GM12878 (cell line): ENCODE results near the gene NHLRC4. TPM values are rescaled to one million over a fixed set of nuclear protein-coding genes. Genes with fewer than 3 reads are reported as not detected.

ENCODE experiments used
- ATAC-seq: fragments of 200-7000 bp; cut with Tn5 transposase; 3 replicates; pipeline ENCODE4 v1.9.1; 2020; ENCODE audit warnings: mild to moderate bottlenecking, moderate library complexity
- BruUV-seq: library from RNA; stranded (reverse); fragments of 400-500 nt; replicated peaks from 2 replicates; lab custom pipeline; 2021; lab: Mats Ljungman, UMichigan
- CTCF ChIA-PET: fragments of 300-600 bp; sonication (Branson Sonifier 250); formaldehyde crosslinking; extraction: SDS; loops from one replicate; lab custom pipeline; 2021; ENCODE audit warnings: inconsistent platforms; lab: Yijun Ruan, JAX
- POLR2A ChIA-PET: fragments of 350-600 bp; formaldehyde crosslinking; extraction: SDS; loops from one replicate; lab custom pipeline; 2021; ENCODE audit warnings: inconsistent platforms; lab: Charles Lee
- RAD21 ChIA-PET: fragments of 300-600 bp; sonication (Branson Sonifier 250); formaldehyde crosslinking; loops from one replicate; lab custom pipeline; 2023; ENCODE audit warnings: antibody characterized with exemption; ENCODE audit not compliant: unreplicated experiment; lab: Charles Lee
- SMC1A ChIA-PET: fragments of 300-600 bp; sonication (Branson Sonifier 250); formaldehyde crosslinking; loops from one replicate; lab custom pipeline; 2023; ENCODE audit not compliant: unreplicated experiment, uncharacterized antibody; lab: Charles Lee
- DNase-seq: peaks from one replicate; pipeline ENCODE4 v3.0.0-alpha.2; 2011; ENCODE audit warnings: low read depth, low spot score
- FAIRE-seq: peaks from 3 replicates; lab custom pipeline; 2011; peaks lifted over from hg19 to GRCh38; lab: Jason Lieb, UNC
- H2AFZ ChIP-seq: 2 replicates; pipeline ENCODE4 v1.6.0; 2011; ENCODE audit warnings: low read depth, low read length, control low read depth; ENCODE audit not compliant: control insufficient read depth
- H3K27ac ChIP-seq: 2 replicates; pipeline ENCODE4 v1.5.1; 2011; ENCODE audit warnings: control low read depth; ENCODE audit not compliant: control insufficient read depth, insufficient read depth
- H3K27me3 ChIP-seq, 2 experiments: replicated peaks in 1 of 2; 2 replicates each; pipeline versions ENCODE4 v1.6.0 to v1.6.1; 2011; ENCODE audit warnings: low read length in 1 of 2; ENCODE audit not compliant: control insufficient read depth in 2 of 2, insufficient read depth in 2 of 2
- H3K36me3 ChIP-seq, 2 experiments: 2 replicates each; pipeline ENCODE4 v1.5.1; 2011; ENCODE audit warnings: low read length in 1 of 2; ENCODE audit not compliant: control insufficient read depth in 2 of 2, insufficient read depth in 2 of 2
- H3K4me1 ChIP-seq: 2 replicates; pipeline ENCODE4 v1.6.1; 2011; ENCODE audit warnings: mild to moderate bottlenecking, low read length, moderate library complexity, mixed read lengths; ENCODE audit not compliant: control insufficient read depth, insufficient read depth
- H3K4me2 ChIP-seq: 2 replicates; pipeline ENCODE4 v1.6.0; 2011; ENCODE audit warnings: control low read depth; ENCODE audit not compliant: control insufficient read depth, insufficient read depth
- H3K4me3 ChIP-seq: fragments of 200-600 bp; sonication (generic); 2 replicates; pipeline ENCODE4 v1.5.1; 2016
- H3K79me2 ChIP-seq: 2 replicates; pipeline ENCODE4 v1.6.0; 2011; ENCODE audit warnings: low read length; ENCODE audit not compliant: control insufficient read depth, insufficient read depth
- H3K9ac ChIP-seq: 2 replicates; pipeline ENCODE4 v1.8.0; 2011; ENCODE audit warnings: low read length, control low read depth, mixed read lengths; ENCODE audit not compliant: control insufficient read depth, insufficient read depth
- H3K9me3 ChIP-seq: replicated peaks from 3 replicates; pipeline ENCODE4 v1.5.1; 2011; ENCODE audit warnings: mild to moderate bottlenecking, low read length; ENCODE audit not compliant: control insufficient read depth, insufficient read depth
- H4K20me1 ChIP-seq: 2 replicates; pipeline ENCODE4 v1.6.0; 2011; ENCODE audit not compliant: control insufficient read depth, insufficient read depth
- ATF7 ChIP-seq: fragments of 450-650 bp; IDR thresholded peaks from 2 replicates; pipeline ENCODE4 v1.6.1; 2016; ENCODE audit warnings: low read depth, mild to moderate bottlenecking
- HDAC6 ChIP-seq: fragments of 200-600 bp; sonication (generic); IDR thresholded peaks from one replicate; pipeline ENCODE4 v1.8.0; 2017; ENCODE audit warnings: antibody characterized with exemption; ENCODE audit not compliant: unreplicated experiment
- POLR2A ChIP-seq: IDR thresholded peaks from 2 replicates; pipeline ENCODE4 v1.6.1; 2011; ENCODE audit warnings: low read depth, mild to moderate bottlenecking, low read length
- ZNF592 ChIP-seq: fragments of 450-650 bp; IDR thresholded peaks from 2 replicates; pipeline ENCODE4 v1.6.1; 2017; ENCODE audit warnings: mild to moderate bottlenecking, moderate library complexity
- WGBS: methylation state at CpG from one replicate; pipeline ENCODE4 v1.1.6; 2016; ENCODE audit warnings: low lambda C conversion rate; ENCODE audit not compliant: insufficient replicate concordance, insufficient coverage; ENCODE audit errors: missing lambda C conversion rate; 5-methylcytosine and 5-hydroxymethylcytosine counted together
- in situ Hi-C: fragments of 300-500 bp; cut with MboI; formaldehyde crosslinking; loops from 9 replicates; pipeline ENCODE4 v1.14.3; 2018; ENCODE audit warnings: mixed read lengths
- intact Hi-C: fragments of 100-400 bp; cut with micrococcal nuclease; formaldehyde crosslinking; loops from one replicate; pipeline ENCODE4 v1.14.2; 2022; ENCODE audit not compliant: unreplicated experiment
- polyA plus RNA-seq, 11 experiments: library from polyadenylated mRNA; depleted of rRNA in 4 of 11; unstranded in 6 of 11; stranded (reverse) in 5 of 11; fragments of >200 nt; fragmentation: Nextera tagmentation in 4 of 11; fragmentation: Illumina TruSeq in 1 of 11; extraction: Ambion mirVana in 4 of 11; extraction: Trizol in 1 of 11; gene quantifications; 1 replicate in 1 of 11; 2 replicates in 10 of 11; pipeline versions ENCODE4 v1.2.1 to v1.2.3, GENCODE V29; 2011 to 2016; ENCODE audit warnings: inconsistent platforms in 2 of 11, missing spikeins in 2 of 11, low read depth in 1 of 11
- total RNA-seq, 4 experiments: library from RNA; depleted of rRNA in 3 of 4; stranded (reverse); fragments of >200 nt in 3 of 4; fragmentation: Illumina TruSeq in 1 of 4; extraction: Trizol in 1 of 4; gene quantifications; 2 replicates each; pipeline versions ENCODE4 v1.2.1 to v1.2.3, GENCODE V29; 2013 to 2021
- TF ChIP-seq, protein P1 (sequence below): fragments of 450-650 bp; IDR thresholded peaks from 2 replicates; pipeline ENCODE4 v1.6.1; 2016; ENCODE audit warnings: mild to moderate bottlenecking
- TF ChIP-seq, protein P2 (sequence below): fragments of 450-650 bp; IDR thresholded peaks from 2 replicates; pipeline ENCODE4 v1.6.1; 2017; ENCODE audit warnings: low read depth, mild to moderate bottlenecking, moderate library complexity

The NHLRC4 gene
- total and polyA plus RNA-seq, 10 of the 15 experiments (the other 5 are each of a cell fraction or from before 2014, with no cell fraction given): 0.07 to 1.1 (median 0.57) TPM; not detected in 3

GRCh38 chr16:529012-529575 lies 37.7 kb upstream of the NHLRC4 start:
- Histone ChIP-seq H3K4me2 (peak overlapping the region; percentile 93), H3K4me3 (peak overlapping the region; percentile 96), H3K27me3 (no peaks in the 10 kb centered on the region), H4K20me1 (no peaks in the 10 kb centered on the region; the same call in 1 of the 2 replicates), H3K36me3 (peaks cover 0 to 4% of the 10 kb centered on the region in 2 experiments; a peak in 3 of 4 replicates), H3K9me3 (no peaks in the 10 kb centered on the region), H3K79me2 (peaks cover 62% of the 10 kb centered on the region), H2AFZ (no peak overlapping the region), H3K9ac (peak overlapping the region; percentile 86), H3K27ac (peak overlapping the region; percentile 91), H3K4me1 (peaks cover 28% of the 10 kb centered on the region)
- SMC1A ChIA-PET: no interaction called here
- ATAC-seq (no peak), FAIRE-seq (peak; percentile 27), DNase-seq (no peak)
- intact Hi-C loops: loop anchor here (5.0 kb wide), 2 partner anchors 38 to 108 kb away; partner anchors contain the start of genes METTL26, NHLRC4 and PIGQ
- in situ Hi-C loops: no loop called here
- POLR2A ChIA-PET: interaction anchor here (1.3 kb wide), 1 partner anchor 60 kb away, joined by 3 read pairs; no protein-coding TSS in a partner anchor
- TF ChIP-seq, protein P1, sequence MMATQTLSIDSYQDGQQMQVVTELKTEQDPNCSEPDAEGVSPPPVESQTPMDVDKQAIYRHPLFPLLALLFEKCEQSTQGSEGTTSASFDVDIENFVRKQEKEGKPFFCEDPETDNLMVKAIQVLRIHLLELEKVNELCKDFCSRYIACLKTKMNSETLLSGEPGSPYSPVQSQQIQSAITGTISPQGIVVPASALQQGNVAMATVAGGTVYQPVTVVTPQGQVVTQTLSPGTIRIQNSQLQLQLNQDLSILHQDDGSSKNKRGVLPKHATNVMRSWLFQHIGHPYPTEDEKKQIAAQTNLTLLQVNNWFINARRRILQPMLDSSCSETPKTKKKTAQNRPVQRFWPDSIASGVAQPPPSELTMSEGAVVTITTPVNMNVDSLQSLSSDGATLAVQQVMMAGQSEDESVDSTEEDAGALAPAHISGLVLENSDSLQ: peak; percentile 44; the same call in 1 of the 2 replicates
- 0 out of 2 replicates have a peak, but pooled peaks have one; percentile 4 for TF ChIP-seq ATF7
- TF ChIP-seq, protein P2, sequence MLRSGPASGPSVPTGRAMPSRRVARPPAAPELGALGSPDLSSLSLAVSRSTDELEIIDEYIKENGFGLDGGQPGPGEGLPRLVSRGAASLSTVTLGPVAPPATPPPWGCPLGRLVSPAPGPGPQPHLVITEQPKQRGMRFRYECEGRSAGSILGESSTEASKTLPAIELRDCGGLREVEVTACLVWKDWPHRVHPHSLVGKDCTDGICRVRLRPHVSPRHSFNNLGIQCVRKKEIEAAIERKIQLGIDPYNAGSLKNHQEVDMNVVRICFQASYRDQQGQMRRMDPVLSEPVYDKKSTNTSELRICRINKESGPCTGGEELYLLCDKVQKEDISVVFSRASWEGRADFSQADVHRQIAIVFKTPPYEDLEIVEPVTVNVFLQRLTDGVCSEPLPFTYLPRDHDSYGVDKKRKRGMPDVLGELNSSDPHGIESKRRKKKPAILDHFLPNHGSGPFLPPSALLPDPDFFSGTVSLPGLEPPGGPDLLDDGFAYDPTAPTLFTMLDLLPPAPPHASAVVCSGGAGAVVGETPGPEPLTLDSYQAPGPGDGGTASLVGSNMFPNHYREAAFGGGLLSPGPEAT: no peak
- TF ChIP-seq ZNF592: no peak
- TF ChIP-seq HDAC6: no peak
- TF ChIP-seq POLR2A: 0 out of 2 replicates have a peak, but pooled peaks have one; percentile 48
- CTCF ChIA-PET: no interaction called here
- no TSS peak for BruUV-seq
- WGBS: 6% methylated on average over 12 of the region's 12 CpGs
- RAD21 ChIA-PET: interaction anchor here (0.5 kb wide), 1 partner anchor 854 kb away, joined by 3 read pairs; no protein-coding TSS in a partner anchor
